SJCRH30 (cell line): Measurements from ENCODE around the gene FGD1. TPM values are rescaled to one million over a fixed set of nuclear protein-coding genes. Genes with fewer than 3 reads are reported as not detected.

Experiments used
- DNase-seq, 2 experiments: peaks; one replicate each; pipeline ENCODE4 v3.0.0-alpha.2; 2015 to 2020
- H3K27ac ChIP-seq: fragments of 250-450 bp; sonication (Bioruptor Pico); 2 replicates; pipeline ENCODE4 v1.5.1; 2020; ENCODE audit warnings: mild to moderate bottlenecking, moderate library complexity
- H3K27me3 ChIP-seq: fragments of 250-450 bp; sonication (Bioruptor Pico); 2 replicates; pipeline ENCODE4 v1.5.1; 2020; ENCODE audit warnings: mild to moderate bottlenecking, moderate library complexity
- H3K36me3 ChIP-seq: fragments of 250-450 bp; sonication (Bioruptor Pico); 2 replicates; pipeline ENCODE4 v1.5.1; 2020; ENCODE audit warnings: mild to moderate bottlenecking, moderate library complexity
- H3K4me1 ChIP-seq: fragments of 250-450 bp; sonication (Bioruptor Pico); 2 replicates; pipeline ENCODE4 v1.5.1; 2020; ENCODE audit warnings: mild to moderate bottlenecking, moderate library complexity
- H3K4me3 ChIP-seq: fragments of 250-450 bp; sonication (Bioruptor Pico); 2 replicates; pipeline ENCODE4 v1.5.1; 2020; ENCODE audit warnings: mild to moderate bottlenecking, moderate library complexity
- H3K9me3 ChIP-seq: fragments of 250-450 bp; sonication (Bioruptor Pico); replicated peaks from 2 replicates; pipeline ENCODE4 v1.5.1; 2020; ENCODE audit warnings: mild to moderate bottlenecking, moderate library complexity
- total RNA-seq: library from RNA; depleted of rRNA; stranded (reverse); fragments of >200 nt; shearing (Covaris generic); gene quantifications from 2 replicates; pipeline ENCODE4 v1.2.3, GENCODE V29; 2014

FGD1 gene
- total RNA-seq, 1 experiment from 2014 or later, result 4.5 TPM

DNA sequence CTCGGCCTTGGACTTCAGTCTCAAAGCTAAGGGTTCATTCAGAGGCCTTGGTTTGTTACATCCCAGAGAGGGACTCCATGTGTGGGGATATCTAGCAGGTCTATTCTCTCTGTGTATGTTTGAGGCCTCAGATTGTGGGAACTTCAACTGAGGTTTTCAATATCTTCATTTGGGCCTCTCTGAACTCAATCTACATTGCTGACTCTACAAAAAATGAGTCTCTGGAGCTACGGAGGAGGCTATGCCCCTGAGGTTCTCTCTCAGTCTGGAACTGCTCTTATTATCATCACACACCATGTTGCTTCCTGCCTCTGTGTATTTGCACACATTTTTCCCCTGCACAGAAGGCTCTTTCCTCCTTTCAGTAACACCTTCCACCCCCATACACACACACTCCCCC, 60.9 kb downstream of the FGD1 start:
- no peaks in the 10 kb centered on the region for H3K36me3 ChIP-seq
- no peaks in the 10 kb centered on the region for H3K27me3 ChIP-seq
- no peak for DNase-seq

DNA sequence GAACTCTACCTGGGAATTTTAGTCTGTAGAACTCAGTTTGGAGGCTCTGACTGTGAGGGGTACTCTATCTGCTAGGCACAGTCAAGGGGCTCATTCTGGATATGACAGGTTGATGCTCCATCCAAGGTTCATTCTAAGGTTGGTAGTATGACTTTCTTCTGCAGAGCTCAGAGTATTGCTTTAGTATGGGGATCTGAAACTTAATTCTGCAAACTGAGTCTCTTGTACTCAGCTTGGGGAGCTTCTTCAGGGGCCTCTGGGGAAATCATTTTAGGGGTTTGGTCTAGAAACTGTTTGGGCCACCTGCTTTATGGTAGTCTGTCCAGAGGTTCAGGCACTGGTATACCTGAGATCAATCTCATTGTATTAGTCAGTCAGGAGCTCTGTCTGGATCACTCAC, 65.5 kb downstream of the FGD1 start:
- Histone ChIP-seq H3K27me3 (no peaks in the 10 kb centered on the region), H3K36me3 (no peaks in the 10 kb centered on the region), H3K27ac (no peak overlapping the region), H3K4me1 (no peaks in the 10 kb centered on the region), H3K9me3 (no peaks in the 10 kb centered on the region), H3K4me3 (no peak overlapping the region)
- DNase-seq, result no peak

More for the DNA sequence above, 60.9 kb downstream of the FGD1 start:
- Histone ChIP-seq H3K9me3 (no peaks in the 10 kb centered on the region), H3K27ac (no peak overlapping the region), H3K4me1 (no peaks in the 10 kb centered on the region), H3K4me3 (no peak overlapping the region)

DNA sequence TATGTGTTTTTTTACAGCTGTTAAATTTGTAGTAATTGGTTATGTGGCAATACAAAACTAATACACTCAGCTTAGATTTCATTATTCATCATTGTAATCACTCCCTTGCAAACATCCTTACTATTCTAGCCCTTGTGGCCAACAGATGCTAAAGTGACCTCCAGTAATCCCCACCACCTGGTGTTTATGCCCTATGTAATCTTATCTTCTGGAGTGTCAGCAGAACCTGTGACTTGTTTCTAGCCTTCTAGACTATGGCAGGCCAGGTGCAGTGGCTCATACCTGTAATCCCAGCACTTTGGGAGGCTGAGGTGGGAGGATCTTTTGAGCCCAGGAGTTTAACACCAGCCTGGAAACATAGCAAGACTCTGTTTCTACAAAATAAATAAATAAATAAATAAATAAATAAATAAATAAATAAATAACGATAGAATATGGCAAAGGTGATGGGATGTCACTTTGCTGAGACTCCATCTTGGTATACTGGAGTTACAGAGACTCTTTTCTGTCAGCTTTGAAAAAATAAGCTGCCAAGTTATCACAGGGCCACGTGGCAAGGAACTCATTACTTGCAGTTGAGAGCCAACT, 68.1 kb downstream of the FGD1 start:
- no peaks in the 10 kb centered on the region for H3K36me3 ChIP-seq
- no peaks in the 10 kb centered on the region for H3K4me1 ChIP-seq
- peak in 1 of 2 experiments; percentile 19 for DNase-seq
- no peaks in the 10 kb centered on the region for H3K27me3 ChIP-seq
- H3K27ac ChIP-seq, result no peak overlapping the region
- H3K4me3 ChIP-seq, result no peak overlapping the region
- no peaks in the 10 kb centered on the region for H3K9me3 ChIP-seq

DNA sequence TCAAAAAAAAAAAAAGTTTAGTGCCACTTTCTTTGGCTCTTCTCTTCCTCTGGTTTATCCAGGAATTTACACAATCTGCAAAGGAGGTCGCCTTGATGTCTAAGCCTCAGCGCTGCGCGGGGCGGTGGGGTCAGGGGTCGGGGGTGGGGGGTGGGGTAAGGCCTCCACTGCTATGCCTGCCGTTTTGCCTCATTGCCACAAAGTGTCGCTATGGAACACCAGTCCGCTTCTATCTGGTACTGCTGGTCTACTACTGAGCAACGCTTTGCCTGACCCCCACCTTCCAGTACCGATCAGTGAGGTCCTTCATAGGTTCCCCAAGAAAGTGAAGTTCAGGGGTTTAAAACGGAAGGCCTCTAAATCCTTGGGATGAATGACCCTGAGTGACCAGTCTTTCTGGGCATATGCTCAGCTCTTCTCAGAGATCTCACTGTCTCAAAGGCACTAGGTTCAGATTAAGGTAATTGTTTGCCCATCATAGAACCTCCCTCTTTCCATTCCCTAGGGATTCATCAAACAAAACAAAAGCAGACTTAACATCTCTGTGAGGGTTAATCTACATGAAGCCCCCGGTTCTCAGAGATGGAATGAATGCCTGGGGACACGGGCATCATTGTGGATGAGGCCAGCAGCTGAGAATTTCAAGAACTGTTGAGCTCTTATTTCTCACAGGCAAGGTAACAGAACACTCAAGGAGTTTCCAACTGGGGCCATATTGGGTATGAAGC, 72.7 kb downstream of the FGD1 start:
- Histone ChIP-seq H3K9me3 (no peaks in the 10 kb centered on the region), H3K4me1 (no peaks in the 10 kb centered on the region), H3K4me3 (no peak overlapping the region), H3K36me3 (no peaks in the 10 kb centered on the region), H3K27me3 (no peaks in the 10 kb centered on the region), H3K27ac (no peak overlapping the region)
- DNase-seq, result no peak

DNA sequence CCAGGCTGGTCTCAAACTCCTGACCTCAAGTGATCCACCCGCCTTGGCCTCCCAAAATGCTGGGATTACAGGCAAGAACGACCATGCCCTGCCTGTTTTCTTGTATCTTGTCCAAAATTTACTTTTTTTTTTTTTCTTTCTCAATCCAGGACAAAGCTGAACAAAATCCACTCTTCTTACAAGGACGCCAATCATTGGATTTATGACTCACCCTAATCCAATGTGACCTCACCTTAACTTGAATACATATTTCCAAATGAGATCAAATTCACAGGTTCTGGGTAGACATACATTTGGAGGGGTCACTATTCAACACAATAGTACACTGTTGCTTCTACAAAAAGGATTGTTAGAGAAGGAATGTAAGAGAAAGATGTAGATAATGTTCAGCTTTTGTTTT, 73.9 kb downstream of the FGD1 start:
- Histone ChIP-seq H3K36me3 (no peaks in the 10 kb centered on the region), H3K27me3 (no peaks in the 10 kb centered on the region), H3K27ac (no peak overlapping the region), H3K9me3 (no peaks in the 10 kb centered on the region), H3K4me1 (no peaks in the 10 kb centered on the region), H3K4me3 (no peak overlapping the region)
- no peak for DNase-seq

DNA sequence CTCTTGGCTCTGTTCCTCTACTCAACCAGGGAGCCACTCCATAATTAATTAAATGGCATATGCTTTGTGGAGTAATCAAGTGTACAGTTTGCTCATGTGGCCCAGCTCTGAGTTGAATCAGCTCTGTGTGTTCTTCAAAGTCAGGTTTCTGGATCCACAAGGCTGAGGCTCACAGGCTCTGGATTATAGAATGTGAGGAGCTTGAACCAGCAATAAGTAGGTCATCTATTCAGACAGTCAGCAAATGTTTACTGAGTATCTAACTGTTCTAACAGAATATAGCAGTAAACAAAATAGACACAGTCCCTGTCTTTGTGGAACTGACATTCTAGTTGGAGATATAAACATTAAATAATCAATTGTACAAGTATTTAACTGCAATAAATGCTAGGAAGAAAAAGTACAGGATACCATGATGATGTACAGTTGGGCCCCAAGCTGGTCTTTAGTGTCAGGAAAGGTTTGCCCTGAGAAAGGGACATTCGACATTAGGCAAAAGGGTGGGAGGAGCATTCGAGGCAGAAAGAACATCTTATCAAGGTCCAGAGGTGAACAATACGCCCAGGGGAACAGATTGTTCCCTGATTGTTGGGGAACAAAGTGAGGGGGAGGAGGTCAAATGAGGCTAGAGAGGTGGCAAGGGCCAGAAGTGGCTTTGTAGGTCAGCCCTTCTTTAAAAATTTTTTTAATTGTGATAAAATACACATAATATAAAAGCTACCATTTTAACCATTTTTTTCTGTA, 76.3 kb downstream of the FGD1 start:
- Histone ChIP-seq H3K36me3 (no peaks in the 10 kb centered on the region), H3K4me1 (no peaks in the 10 kb centered on the region)

DNA sequence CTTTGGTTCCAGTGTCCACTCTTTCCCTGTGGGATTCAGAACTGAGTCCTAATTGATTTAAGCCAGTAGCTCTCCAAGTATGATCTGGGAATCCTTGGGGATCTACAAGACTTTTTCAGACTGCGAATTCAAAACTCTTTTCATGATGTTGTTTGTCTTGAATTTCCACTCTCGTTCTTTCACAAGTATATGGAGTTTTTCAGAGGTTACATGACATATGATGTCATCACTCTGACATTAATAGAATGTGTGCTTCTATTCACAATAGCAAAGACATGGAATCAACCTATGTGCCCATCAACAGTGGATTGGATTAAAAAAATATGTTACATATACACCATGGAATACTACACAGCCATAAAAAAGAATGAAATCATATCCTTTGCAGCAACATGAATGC, 79.1 kb downstream of the FGD1 start:
- no peak overlapping the region for H3K27ac ChIP-seq
- no peaks in the 10 kb centered on the region for H3K9me3 ChIP-seq
- no peak for DNase-seq
- no peak overlapping the region for H3K4me3 ChIP-seq
- H3K36me3 ChIP-seq, result no peaks in the 10 kb centered on the region
- no peaks in the 10 kb centered on the region for H3K27me3 ChIP-seq
- peaks cover under 1% of the 10 kb centered on the region; the same call in 1 of the 2 replicates for H3K4me1 ChIP-seq

More for the DNA sequence above, 76.3 kb downstream of the FGD1 start:
- no peaks in the 10 kb centered on the region for H3K9me3 ChIP-seq
- no peak overlapping the region for H3K4me3 ChIP-seq
- H3K27ac ChIP-seq, result no peak overlapping the region
- no peaks in the 10 kb centered on the region for H3K27me3 ChIP-seq
- DNase-seq, result no peak

DNA sequence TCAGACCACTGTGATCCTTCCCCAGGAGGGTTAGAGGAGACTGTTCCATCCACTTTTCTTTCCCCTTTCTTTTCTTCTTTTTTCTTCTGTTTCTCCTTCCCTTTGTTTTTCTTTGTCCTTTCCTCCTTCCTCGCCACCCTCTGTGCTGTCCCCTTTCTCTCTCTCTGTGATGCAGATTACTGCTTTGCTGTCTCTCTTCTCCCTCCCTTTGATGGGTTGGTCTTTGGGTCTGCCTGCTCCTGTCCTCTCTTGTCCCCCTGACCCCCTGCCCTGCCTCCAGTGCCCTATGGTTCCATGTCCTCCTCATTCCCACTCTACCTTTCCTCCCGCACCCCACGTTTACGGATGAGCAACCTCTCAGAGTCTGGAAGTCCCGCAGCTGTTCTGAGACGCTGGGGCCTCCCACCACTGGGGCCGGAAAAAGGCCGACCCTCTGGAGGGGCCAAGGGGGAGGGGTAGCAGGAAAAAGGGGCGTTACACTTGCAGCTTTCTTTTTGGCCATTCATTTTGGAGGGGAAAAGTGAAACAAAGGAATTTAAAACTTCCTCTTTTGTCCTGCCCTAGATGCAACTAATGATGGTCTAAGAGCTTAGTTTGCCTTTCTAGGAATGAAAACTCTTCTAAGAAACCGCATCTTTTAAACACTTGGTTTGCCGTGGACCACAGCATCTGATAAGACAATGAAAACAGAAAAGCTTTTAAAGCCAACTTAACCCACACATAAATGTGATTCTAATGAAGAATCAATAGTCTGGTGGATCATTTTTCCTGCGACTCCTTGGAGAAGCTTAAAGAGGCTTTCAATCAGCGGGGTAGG, 80.3 kb downstream of the FGD1 start:
- Histone ChIP-seq H3K27ac (no peak overlapping the region), H3K4me1 (peaks cover 3% of the 10 kb centered on the region; the same call in 1 of the 2 replicates), H3K9me3 (no peaks in the 10 kb centered on the region), H3K27me3 (no peaks in the 10 kb centered on the region), H3K4me3 (peak overlapping the region; percentile 48), H3K36me3 (no peaks in the 10 kb centered on the region)
- peak; percentile 39 to 51 for DNase-seq

DNA sequence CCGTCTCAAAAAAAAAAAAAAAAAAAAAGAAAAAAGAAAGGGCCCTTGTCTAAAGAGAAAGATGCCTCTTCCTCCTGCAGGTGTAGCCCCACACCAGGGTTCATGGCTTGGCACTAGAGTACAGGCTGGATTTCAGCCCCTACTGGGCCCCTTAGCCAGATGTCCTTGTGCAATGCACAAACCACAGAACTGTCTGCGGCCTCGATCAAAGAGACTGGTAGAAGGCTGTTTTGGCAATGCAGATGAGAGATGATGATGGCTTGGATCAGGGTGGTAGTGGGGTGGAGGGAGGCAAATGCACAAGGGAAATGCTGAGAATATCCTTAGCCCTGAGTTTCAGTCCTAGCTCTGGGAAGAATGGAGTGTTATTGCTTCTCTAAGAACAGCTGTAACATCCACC, 82.3 kb downstream of the FGD1 start:
- DNase-seq, result peak; percentile 9 to 33
- H3K27ac ChIP-seq, result no peak overlapping the region
- no peaks in the 10 kb centered on the region for H3K9me3 ChIP-seq
- no peaks in the 10 kb centered on the region for H3K36me3 ChIP-seq
- H3K27me3 ChIP-seq, result no peaks in the 10 kb centered on the region
- H3K4me3 ChIP-seq, result no peak overlapping the region
- H3K4me1 ChIP-seq, result peaks cover 3% of the 10 kb centered on the region; the same call in 1 of the 2 replicates

DNA sequence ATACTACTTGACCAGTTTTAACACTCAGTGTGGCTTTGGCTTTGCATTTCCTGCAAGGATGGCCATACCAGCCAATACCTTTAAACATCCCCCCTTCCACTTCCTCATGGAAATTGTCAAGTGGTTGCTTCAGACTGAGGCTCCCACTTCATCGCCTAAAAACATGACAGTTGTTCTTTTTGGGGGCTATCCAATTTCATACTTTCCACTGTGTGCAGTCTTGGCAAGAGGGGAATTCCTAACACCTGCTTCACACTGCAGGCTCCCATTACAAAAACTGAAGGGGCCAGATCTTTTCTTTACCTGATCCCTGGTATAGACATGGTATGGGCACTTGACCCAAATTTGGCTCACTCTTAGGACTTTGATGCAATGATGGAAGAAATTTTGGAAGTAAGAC, 84.3 kb downstream of the FGD1 start:
- Histone ChIP-seq H3K27me3 (no peaks in the 10 kb centered on the region), H3K4me1 (peaks cover 3% of the 10 kb centered on the region; the same call in 1 of the 2 replicates), H3K27ac (no peak overlapping the region), H3K36me3 (no peaks in the 10 kb centered on the region), H3K9me3 (no peaks in the 10 kb centered on the region), H3K4me3 (no peak overlapping the region)
- DNase-seq, result peak; percentile 13 to 63

DNA sequence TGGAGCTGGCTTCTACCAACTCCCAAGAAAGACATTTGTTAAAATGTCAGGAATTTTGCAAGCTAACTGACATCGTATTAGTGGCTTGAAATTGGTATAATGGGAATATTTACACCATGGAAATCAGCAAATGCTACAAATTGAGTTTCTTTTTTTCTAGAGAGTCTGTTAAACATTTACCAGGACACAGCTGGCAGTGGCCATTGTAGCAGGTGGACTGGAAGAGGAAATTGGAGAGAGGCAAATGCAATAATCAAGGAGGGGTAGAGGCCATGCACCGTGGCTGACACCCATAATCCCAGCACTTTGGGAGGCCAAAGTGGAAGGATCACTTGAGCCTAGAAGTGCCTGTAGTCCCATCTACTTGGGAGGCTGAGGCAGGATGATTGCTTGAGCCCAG, 88.8 kb downstream of the FGD1 start:
- Histone ChIP-seq H3K9me3 (no peaks in the 10 kb centered on the region), H3K4me3 (no peak overlapping the region), H3K4me1 (peaks cover 3% of the 10 kb centered on the region; the same call in 1 of the 2 replicates), H3K27ac (no peak overlapping the region), H3K27me3 (no peaks in the 10 kb centered on the region), H3K36me3 (no peaks in the 10 kb centered on the region)
- no peak for DNase-seq

DNA sequence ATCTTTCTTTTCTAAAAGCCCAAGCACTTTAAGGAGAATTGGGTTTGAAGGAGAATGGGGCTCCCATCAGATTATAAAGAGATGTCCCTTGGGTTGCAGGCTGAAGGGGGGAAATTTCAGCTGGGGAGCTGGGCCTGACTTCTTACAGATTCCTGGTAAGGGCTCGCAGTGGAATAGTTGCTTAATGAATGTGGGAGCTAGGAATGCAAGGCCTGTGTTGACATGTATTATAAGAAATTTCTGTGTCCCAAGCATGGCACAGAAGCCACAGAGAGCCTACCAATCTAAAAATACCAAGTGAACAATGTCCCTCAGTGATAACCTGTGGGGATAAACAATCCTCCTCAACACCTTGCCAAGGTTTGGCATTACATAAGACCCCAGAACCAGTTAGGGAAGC, 98.9 kb downstream of the FGD1 start:
- Histone ChIP-seq H3K36me3 (no peaks in the 10 kb centered on the region), H3K4me1 (no peaks in the 10 kb centered on the region), H3K27me3 (no peaks in the 10 kb centered on the region), H3K9me3 (no peaks in the 10 kb centered on the region), H3K27ac (no peak overlapping the region), H3K4me3 (no peak overlapping the region)
- DNase-seq, result no peak
